ENCODE measurements around the gene VRK2. TPM values are rescaled to one million over a fixed set of nuclear protein-coding genes. Genes with fewer than 3 reads are reported as not detected.

The VRK2 gene
- polyA plus RNA-seq, 3 donors, result 13.5 to 31.6 (median 21.4) TPM

DNA sequence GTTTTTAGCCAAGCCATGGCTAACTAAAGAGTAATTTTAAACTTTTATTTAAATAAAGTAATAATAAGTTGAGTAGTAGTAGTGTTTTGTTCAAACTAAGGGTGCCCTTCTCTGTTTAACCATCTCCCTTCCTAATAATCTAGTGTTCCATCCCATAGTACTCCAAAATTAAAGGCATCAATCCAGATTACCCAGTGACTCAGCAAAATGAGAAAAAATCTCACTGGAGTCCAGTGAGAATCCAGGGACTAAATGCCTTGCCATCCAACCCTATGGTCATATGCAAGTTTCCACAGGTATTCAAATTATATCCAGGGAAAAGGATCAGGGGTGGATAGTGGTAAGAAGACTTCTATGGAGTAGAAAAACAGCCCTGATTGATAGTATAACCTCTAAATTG, 19.6 kb upstream of the VRK2 start:
- Mint-ChIP-seq H3K4me1 (peaks cover 6% of the 10 kb centered on the region), H3K4me3 (no peak overlapping the region), H3K9me3 (peaks cover 0 to 3% (median 0%) of the 10 kb centered on the region in 7 donors), H3K36me3 (peaks cover 0 to 4% of the 10 kb centered on the region in 2 donors), H3K27ac (no peak overlapping the region), H3K27me3 (ENCODE audit: low read depth in 3 of 3) (peaks cover 0 to 1% (median 0%) of the 10 kb centered on the region in 3 donors)
- no peak overlapping the region for H2AFZ ChIP-seq (ENCODE audit: insufficient read depth, low read depth, low read length, poor library complexity, severe bottlenecking)
- H3K27me3 ChIP-seq (ENCODE audit: control insufficient read depth in 2 of 2, insufficient read depth in 2 of 2, low read length in 2 of 2), result no peaks in the 10 kb centered on the region
- intact Hi-C loops (cut with micrococcal nuclease), result no loop called here
- TF ChIP-seq, protein P1, sequence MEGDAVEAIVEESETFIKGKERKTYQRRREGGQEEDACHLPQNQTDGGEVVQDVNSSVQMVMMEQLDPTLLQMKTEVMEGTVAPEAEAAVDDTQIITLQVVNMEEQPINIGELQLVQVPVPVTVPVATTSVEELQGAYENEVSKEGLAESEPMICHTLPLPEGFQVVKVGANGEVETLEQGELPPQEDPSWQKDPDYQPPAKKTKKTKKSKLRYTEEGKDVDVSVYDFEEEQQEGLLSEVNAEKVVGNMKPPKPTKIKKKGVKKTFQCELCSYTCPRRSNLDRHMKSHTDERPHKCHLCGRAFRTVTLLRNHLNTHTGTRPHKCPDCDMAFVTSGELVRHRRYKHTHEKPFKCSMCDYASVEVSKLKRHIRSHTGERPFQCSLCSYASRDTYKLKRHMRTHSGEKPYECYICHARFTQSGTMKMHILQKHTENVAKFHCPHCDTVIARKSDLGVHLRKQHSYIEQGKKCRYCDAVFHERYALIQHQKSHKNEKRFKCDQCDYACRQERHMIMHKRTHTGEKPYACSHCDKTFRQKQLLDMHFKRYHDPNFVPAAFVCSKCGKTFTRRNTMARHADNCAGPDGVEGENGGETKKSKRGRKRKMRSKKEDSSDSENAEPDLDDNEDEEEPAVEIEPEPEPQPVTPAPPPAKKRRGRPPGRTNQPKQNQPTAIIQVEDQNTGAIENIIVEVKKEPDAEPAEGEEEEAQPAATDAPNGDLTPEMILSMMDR (IDR thresholded peaks at IDR 0.05), result no peak
- H3K79me2 ChIP-seq (ENCODE audit: insufficient read depth, low read length), result no peaks in the 10 kb centered on the region
- no peaks in the 10 kb centered on the region for H3K36me3 ChIP-seq (replicated peaks in 1 of 2; ENCODE audit: control insufficient read depth in 1 of 2, insufficient read depth in 2 of 2, low read length in 2 of 2)
- H3K9me3 ChIP-seq (replicated peaks in 1 of 2; ENCODE audit: control insufficient read depth in 1 of 2, insufficient read depth in 1 of 2, low read length in 2 of 2), result no peaks in the 10 kb centered on the region
- H3K4me1 ChIP-seq (ENCODE audit: control insufficient read depth in 1 of 2, insufficient read depth in 2 of 2, low read length in 2 of 2), result peaks cover 6% of the 10 kb centered on the region in 2 donors
- no peak overlapping the region for H3K4me2 ChIP-seq (replicated peaks; ENCODE audit: extremely low read depth, low read length, poor library complexity, severe bottlenecking)
- no peak overlapping the region for H3K27ac ChIP-seq (ENCODE audit: low read depth in 1 of 2, low read length in 2 of 2)
- H4K20me1 ChIP-seq (ENCODE audit: insufficient read depth, low read length), result no peaks in the 10 kb centered on the region
- H3K9ac ChIP-seq (ENCODE audit: insufficient read depth, low read length, poor library complexity, severe bottlenecking), result no peak overlapping the region
- H3K4me3 ChIP-seq (replicated peaks in 1 of 3; ENCODE audit: low read depth in 2 of 3, low read length in 3 of 3), result no peak overlapping the region
- DNase-seq, result no peak

DNA sequence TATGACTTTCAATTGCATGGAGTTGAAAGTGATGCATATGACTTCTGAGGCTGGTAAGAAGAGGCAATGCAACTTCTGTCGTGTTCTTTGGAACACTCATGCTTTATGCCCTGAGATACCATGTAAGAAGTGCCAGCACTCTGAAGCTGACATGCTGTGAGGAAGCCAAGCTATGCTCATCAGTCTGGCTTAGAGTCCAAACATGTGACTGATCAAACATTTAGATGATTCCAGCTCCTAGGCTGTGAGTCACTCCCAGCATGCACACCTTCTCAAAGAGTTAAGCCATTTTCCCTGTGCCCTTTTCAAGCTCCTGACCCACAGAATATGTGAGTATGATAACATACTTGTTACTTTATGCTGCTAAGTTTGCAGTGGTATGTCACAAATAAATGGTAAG, 15.8 kb upstream of the VRK2 start:
- H3K9ac ChIP-seq (ENCODE audit: insufficient read depth, low read length, poor library complexity, severe bottlenecking), result no peak overlapping the region
- peaks cover 14 to 15% of the 10 kb centered on the region in 2 donors for H3K4me1 ChIP-seq (ENCODE audit: control insufficient read depth in 1 of 2, insufficient read depth in 2 of 2, low read length in 2 of 2)
- H3K27me3 ChIP-seq (ENCODE audit: control insufficient read depth in 2 of 2, insufficient read depth in 2 of 2, low read length in 2 of 2), result no peaks in the 10 kb centered on the region
- TF ChIP-seq, protein P1 (IDR thresholded peaks at IDR 0.05), result no peak
- H2AFZ ChIP-seq (ENCODE audit: insufficient read depth, low read depth, low read length, poor library complexity, severe bottlenecking), result no peak overlapping the region
- H3K4me3 ChIP-seq (replicated peaks in 1 of 3; ENCODE audit: low read depth in 2 of 3, low read length in 3 of 3), result no peak overlapping the region
- no peaks in the 10 kb centered on the region for H4K20me1 ChIP-seq (ENCODE audit: insufficient read depth, low read length)
- DNase-seq, result no peak
- Mint-ChIP-seq H3K4me3 (no peak overlapping the region), H3K27me3 (ENCODE audit: low read depth in 3 of 3) (peaks cover 0 to 1% (median 0%) of the 10 kb centered on the region in 3 donors), H3K9me3 (peaks cover 0 to 3% (median 0%) of the 10 kb centered on the region in 7 donors), H3K36me3 (no peaks in the 10 kb centered on the region), H3K27ac (peak overlapping the region in 1 of 7 donors; percentile 48), H3K4me1 (peaks cover 15% of the 10 kb centered on the region)
- H3K4me2 ChIP-seq (replicated peaks; ENCODE audit: extremely low read depth, low read length, poor library complexity, severe bottlenecking), result no peak overlapping the region
- no peak overlapping the region for H3K27ac ChIP-seq (ENCODE audit: low read depth in 1 of 2, low read length in 2 of 2)
- H3K79me2 ChIP-seq (ENCODE audit: insufficient read depth, low read length), result no peaks in the 10 kb centered on the region
- no peaks in the 10 kb centered on the region for H3K36me3 ChIP-seq (replicated peaks in 1 of 2; ENCODE audit: control insufficient read depth in 1 of 2, insufficient read depth in 2 of 2, low read length in 2 of 2)
- 100% methylated on average over 1 of the region's 1 CpG for WGBS (ENCODE audit: insufficient coverage)
- intact Hi-C loops (cut with micrococcal nuclease), result no loop called here
- no peaks in the 10 kb centered on the region for H3K9me3 ChIP-seq (replicated peaks in 1 of 2; ENCODE audit: control insufficient read depth in 1 of 2, insufficient read depth in 1 of 2, low read length in 2 of 2)

Measured in CD14-positive monocyte (primary cell).